CD4-positive, alpha-beta T cell (primary cell): ENCODE data around the gene SLC9A8. TPM values are rescaled to one million over a fixed set of nuclear protein-coding genes. Genes with fewer than 3 reads are reported as not detected.

Experiments
- ATAC-seq: fragments of 200-7000 bp; cut with Tn5 transposase; one replicate; pipeline ENCODE4 v1.10.0; 2022; ENCODE audit warnings: mild to moderate bottlenecking; ENCODE audit not compliant: poor library complexity
- CTCF ChIA-PET: fragments of 350-600 bp; sonication (Branson Sonifier 250); formaldehyde crosslinking; loops from one replicate; lab custom pipeline; 2021; ENCODE audit warnings: antibody characterized with exemption, inconsistent platforms; lab: Charles Lee
- POLR2A ChIA-PET: fragments of 350-600 bp; sonication (Branson Sonifier 250); formaldehyde crosslinking; loops from one replicate; lab custom pipeline; 2021; ENCODE audit warnings: antibody characterized with exemption, inconsistent platforms; lab: Charles Lee
- DNase-seq, 14 experiments: peaks; one replicate each; pipeline ENCODE4 v3.0.0-alpha.2; 2013 to 2020; ENCODE audit warnings: mixed read lengths in 2 of 14
- H3K27ac ChIP-seq, 2 donors: one replicate each; pipeline versions ENCODE4 v1.5.1 to v1.7.0; 2013; ENCODE audit warnings: low read length in 2 of 2, low read depth in 1 of 2, mild to moderate bottlenecking in 1 of 2
- H3K27me3 ChIP-seq, 2 experiments: 1 replicate in 1 of 2; 2 replicates in 1 of 2; pipeline versions ENCODE4 v1.6.1 to v1.7.0; 2013; ENCODE audit warnings: low read length in 2 of 2, control low read depth in 1 of 2, mild to moderate bottlenecking in 1 of 2, moderate library complexity in 1 of 2; ENCODE audit not compliant: insufficient read depth in 2 of 2, control insufficient read depth in 1 of 2
- H3K36me3 ChIP-seq: one replicate; pipeline ENCODE4 v1.6.1; 2013; ENCODE audit warnings: low read length, control low read depth; ENCODE audit not compliant: insufficient read depth
- H3K4me1 ChIP-seq: one replicate; pipeline ENCODE4 v1.6.1; 2013; ENCODE audit warnings: low read length, control low read depth; ENCODE audit not compliant: insufficient read depth
- H3K4me3 ChIP-seq: one replicate; pipeline ENCODE4 v1.5.1; 2013; ENCODE audit warnings: mild to moderate bottlenecking, low read length, moderate library complexity
- H3K9me3 ChIP-seq, 2 experiments: 1 replicate in 1 of 2; 2 replicates in 1 of 2; pipeline versions ENCODE4 v1.6.1 to v1.7.0; 2013; ENCODE audit warnings: low read length in 2 of 2, mild to moderate bottlenecking in 2 of 2, control low read depth in 1 of 2, moderate library complexity in 1 of 2; ENCODE audit not compliant: control insufficient read depth in 1 of 2, insufficient read depth in 1 of 2
- H3K27ac Mint-ChIP-seq: one replicate; pipeline ENCODE4 v1.8.0; 2020; ENCODE audit warnings: mixed read lengths
- H3K27me3 Mint-ChIP-seq: one replicate; pipeline ENCODE4 v1.8.0; 2021; ENCODE audit warnings: mixed read lengths
- H3K36me3 Mint-ChIP-seq: one replicate; pipeline ENCODE4 v1.8.0; 2021; ENCODE audit warnings: low read depth, mixed read lengths
- H3K4me1 Mint-ChIP-seq: one replicate; pipeline ENCODE4 v1.8.0; 2021; ENCODE audit warnings: low read depth, mixed read lengths
- H3K4me3 Mint-ChIP-seq: one replicate; pipeline ENCODE4 v1.8.0; 2020; ENCODE audit warnings: mild to moderate bottlenecking, mixed read lengths
- H3K9me3 Mint-ChIP-seq: one replicate; pipeline ENCODE4 v1.8.0; 2020; ENCODE audit warnings: mixed read lengths
- intact Hi-C, 2 experiments: fragments of 100-400 bp; cut with DNase I in 1 of 2; cut with micrococcal nuclease in 1 of 2; formaldehyde crosslinking; loops; one replicate each; pipeline versions ENCODE4 v1.15.1 to v1.9.0; 2023 to 2025; cut with DNase I, micrococcal nuclease
- total RNA-seq, 174 experiments: library from RNA in 2 of 174; stranded (reverse) in 2 of 174; gene quantifications; one replicate each; pipeline ENCODE4 v1.2.3 and lab custom pipeline; 2021 to 2026
- TF ChIP-seq, protein P1 (sequence below): fragments of 200-600 bp; IDR thresholded peaks from one replicate; pipeline ENCODE4 v1.8.0; 2022; ENCODE audit warnings: antibody characterized with exemption, mild to moderate bottlenecking

The SLC9A8 gene
- total RNA-seq, 2 experiments from 2014 or later = 29.5 to 30.2 TPM

- H3K4me3 ChIP-seq = no peak overlapping the region
- Mint-ChIP-seq H3K9me3 (no peaks in the 10 kb centered on the region), H3K36me3 (peaks cover 35% of the 10 kb centered on the region), H3K4me3 (no peak overlapping the region), H3K4me1 (peaks cover 13% of the 10 kb centered on the region), H3K27me3 (no peaks in the 10 kb centered on the region), H3K27ac (no peak overlapping the region)
- no peaks in the 10 kb centered on the region for H3K9me3 ChIP-seq
- ATAC-seq (no peak), DNase-seq (no peak)
- peaks cover 16% of the 10 kb centered on the region for H3K4me1 ChIP-seq
- POLR2A ChIA-PET = no interaction called here
- H3K36me3 ChIP-seq = peaks cover 24% of the 10 kb centered on the region
- intact Hi-C loops = no loop called here
- no peaks in the 10 kb centered on the region for H3K27me3 ChIP-seq
- CTCF ChIA-PET = interaction anchor here (0.9 kb wide), 1 partner anchor 279 kb away, joined by 3 read pairs; no protein-coding TSS in a partner anchor
- H3K27ac ChIP-seq = no peak overlapping the region
- TF ChIP-seq, protein P1, sequence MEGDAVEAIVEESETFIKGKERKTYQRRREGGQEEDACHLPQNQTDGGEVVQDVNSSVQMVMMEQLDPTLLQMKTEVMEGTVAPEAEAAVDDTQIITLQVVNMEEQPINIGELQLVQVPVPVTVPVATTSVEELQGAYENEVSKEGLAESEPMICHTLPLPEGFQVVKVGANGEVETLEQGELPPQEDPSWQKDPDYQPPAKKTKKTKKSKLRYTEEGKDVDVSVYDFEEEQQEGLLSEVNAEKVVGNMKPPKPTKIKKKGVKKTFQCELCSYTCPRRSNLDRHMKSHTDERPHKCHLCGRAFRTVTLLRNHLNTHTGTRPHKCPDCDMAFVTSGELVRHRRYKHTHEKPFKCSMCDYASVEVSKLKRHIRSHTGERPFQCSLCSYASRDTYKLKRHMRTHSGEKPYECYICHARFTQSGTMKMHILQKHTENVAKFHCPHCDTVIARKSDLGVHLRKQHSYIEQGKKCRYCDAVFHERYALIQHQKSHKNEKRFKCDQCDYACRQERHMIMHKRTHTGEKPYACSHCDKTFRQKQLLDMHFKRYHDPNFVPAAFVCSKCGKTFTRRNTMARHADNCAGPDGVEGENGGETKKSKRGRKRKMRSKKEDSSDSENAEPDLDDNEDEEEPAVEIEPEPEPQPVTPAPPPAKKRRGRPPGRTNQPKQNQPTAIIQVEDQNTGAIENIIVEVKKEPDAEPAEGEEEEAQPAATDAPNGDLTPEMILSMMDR = no peak
Observed at GRCh38 chr20:49890471-49891361, 78.1 kb downstream of the SLC9A8 start.

GRCh38 chr20:49891476-49892110 lies 79.0 kb downstream of the SLC9A8 start:
- Histone ChIP-seq H3K27ac (no peak overlapping the region), H3K4me1 (peaks cover 16% of the 10 kb centered on the region), H3K27me3 (no peaks in the 10 kb centered on the region), H3K4me3 (no peak overlapping the region), H3K36me3 (peaks cover 22% of the 10 kb centered on the region), H3K9me3 (no peaks in the 10 kb centered on the region)
- CTCF ChIA-PET = no interaction called here
- intact Hi-C loops = no loop called here
- Mint-ChIP-seq H3K9me3 (no peaks in the 10 kb centered on the region), H3K4me3 (no peak overlapping the region), H3K27ac (no peak overlapping the region), H3K4me1 (peaks cover 16% of the 10 kb centered on the region), H3K27me3 (no peaks in the 10 kb centered on the region), H3K36me3 (peaks cover 26% of the 10 kb centered on the region)
- DNase-seq (no peak), ATAC-seq (no peak)
- TF ChIP-seq, protein P1 = no peak
- POLR2A ChIA-PET = no interaction called here

GRCh38 chr20:49892260-49892659 lies 79.6 kb downstream of the SLC9A8 start:
- H3K4me3 ChIP-seq = no peak overlapping the region
- Mint-ChIP-seq H3K36me3 (peaks cover 20% of the 10 kb centered on the region), H3K4me1 (peaks cover 19% of the 10 kb centered on the region), H3K4me3 (no peak overlapping the region), H3K27ac (no peak overlapping the region), H3K27me3 (no peaks in the 10 kb centered on the region), H3K9me3 (no peaks in the 10 kb centered on the region)
- TF ChIP-seq, protein P1 = no peak
- DNase-seq (no peak), ATAC-seq (no peak)
- no peaks in the 10 kb centered on the region for H3K9me3 ChIP-seq
- POLR2A ChIA-PET = no interaction called here
- CTCF ChIA-PET = no interaction called here
- H3K36me3 ChIP-seq = peaks cover 15% of the 10 kb centered on the region
- intact Hi-C loops = no loop called here
- no peaks in the 10 kb centered on the region for H3K27me3 ChIP-seq
- peaks cover 16% of the 10 kb centered on the region for H3K4me1 ChIP-seq
- H3K27ac ChIP-seq = no peak overlapping the region
